Stimulated activated CD4-positive, alpha-beta T cell treated with anti-CD3 and anti-CD28 coated beads, Interleukin-15, amount 100 ng/mL, for 48 hours (primary cell): Measurements from ENCODE around the gene NT5DC1.
"Not testable (repeated sequence)": the region's sequence is repeated elsewhere in the genome, so short reads cannot be mapped to it uniquely, and the experiment has no call there.

Experiments used
- DNase-seq, 2 donors: peaks; one replicate each; pipeline ENCODE4 v3.0.0-alpha.2; 2020; ENCODE audit warnings: low read depth in 2 of 2

The NT5DC1 gene

GRCh38 chr6:116090251-116090650 lies 10.4 kb upstream of the NT5DC1 start:
- no peak for DNase-seq

- no peak for DNase-seq
These were observed 6.6 kb upstream of the NT5DC1 start for GRCh38 chr6:116094041-116094440.

- not testable (repeated sequence) for DNase-seq
These were observed 4.4 kb upstream of the NT5DC1 start for GRCh38 chr6:116096048-116096759.

GRCh38 chr6:116096979-116097816 lies 3.5 kb upstream of the NT5DC1 start:
- DNase-seq, result no peak

GRCh38 chr6:116099036-116099435 lies 1.6 kb upstream of the NT5DC1 start:
- no peak for DNase-seq

- peak in 1 of 2 donors; percentile 66 for DNase-seq
These were observed 657 bp downstream of the NT5DC1 start for GRCh38 chr6:116101302-116101718.

GRCh38 chr6:116101790-116102189 lies 1.1 kb downstream of the NT5DC1 start:
- no peak for DNase-seq

GRCh38 chr6:116102873-116103272 lies 2.2 kb downstream of the NT5DC1 start:
- no peak for DNase-seq

GRCh38 chr6:116104636-116105035 lies 4.0 kb downstream of the NT5DC1 start:
- DNase-seq, result no peak

- no peak for DNase-seq
These were observed 4.6 kb downstream of the NT5DC1 start for GRCh38 chr6:116105247-116105646.

GRCh38 chr6:116106146-116106545 lies 5.5 kb downstream of the NT5DC1 start:
- no peak for DNase-seq

GRCh38 chr6:116108836-116109235 lies 8.2 kb downstream of the NT5DC1 start:
- no peak for DNase-seq

- DNase-seq, result peak in 1 of 2 donors; percentile 19
These were observed 11.2 kb downstream of the NT5DC1 start for GRCh38 chr6:116111552-116112528.

- DNase-seq, result no peak
These were observed 12.7 kb downstream of the NT5DC1 start for GRCh38 chr6:116113386-116113785.

GRCh38 chr6:116115781-116116180 lies 15.1 kb downstream of the NT5DC1 start:
- no peak for DNase-seq

GRCh38 chr6:116118608-116119007 lies 18.0 kb downstream of the NT5DC1 start:
- no peak for DNase-seq

- DNase-seq, result no peak
These were observed 19.8 kb downstream of the NT5DC1 start for GRCh38 chr6:116120430-116120829.

GRCh38 chr6:116126032-116126431 lies 25.4 kb downstream of the NT5DC1 start, which contains the start of gene COL10A1:
Gene COL10A1 (minus strand): TSS chr6:116126132. CDS start chr6:116125492, 640 bp downstream.
- no peak for DNase-seq

- DNase-seq, result no peak
These were observed 27.3 kb downstream of the NT5DC1 start for GRCh38 chr6:116127771-116128493.

- DNase-seq, result no peak
These were observed 32.8 kb downstream of the NT5DC1 start for GRCh38 chr6:116133453-116133852.

- DNase-seq, result no peak
These were observed 35.7 kb downstream of the NT5DC1 start for GRCh38 chr6:116136373-116136772.
